HUES64 (cell line): ENCODE results near the gene KCTD10.
"Not testable (repeated sequence)": the region's sequence is repeated elsewhere in the genome, so short reads cannot be mapped to it uniquely, and the experiment has no call there.

ENCODE experiments used
- H3K27ac ChIP-seq: 2 replicates; pipeline ENCODE4 v1.7.0; 2013; ENCODE audit warnings: low read depth, low read length, inconsistent platforms
- H3K27me3 ChIP-seq: 2 replicates; pipeline ENCODE4 v1.6.1; 2013; ENCODE audit warnings: mild to moderate bottlenecking, low read length; ENCODE audit not compliant: insufficient read depth
- H3K36me3 ChIP-seq: 2 replicates; pipeline ENCODE4 v1.6.1; 2013; ENCODE audit warnings: mild to moderate bottlenecking, low read length; ENCODE audit not compliant: insufficient read depth
- H3K4me1 ChIP-seq: 2 replicates; pipeline ENCODE4 v1.6.1; 2013; ENCODE audit warnings: mild to moderate bottlenecking, low read length, moderate library complexity; ENCODE audit not compliant: insufficient read depth
- H3K4me3 ChIP-seq: 2 replicates; pipeline ENCODE4 v1.5.1; 2013; ENCODE audit warnings: mild to moderate bottlenecking, low read length, moderate library complexity
- H3K9ac ChIP-seq: 2 replicates; pipeline ENCODE4 v1.6.1; 2013; ENCODE audit warnings: mild to moderate bottlenecking, low read depth, low read length
- H3K9me3 ChIP-seq: 2 replicates; pipeline ENCODE4 v1.6.1; 2013; ENCODE audit warnings: low read depth, low read length; ENCODE audit not compliant: insufficient read depth
- WGBS: fragments of 150-250, 120-280 bp; methylation state at CpG from one replicate; pipeline ENCODE4 v1.1.7; 2013; ENCODE audit warnings: missing lambda C conversion rate; 5-methylcytosine and 5-hydroxymethylcytosine counted together

The KCTD10 gene

DNA sequence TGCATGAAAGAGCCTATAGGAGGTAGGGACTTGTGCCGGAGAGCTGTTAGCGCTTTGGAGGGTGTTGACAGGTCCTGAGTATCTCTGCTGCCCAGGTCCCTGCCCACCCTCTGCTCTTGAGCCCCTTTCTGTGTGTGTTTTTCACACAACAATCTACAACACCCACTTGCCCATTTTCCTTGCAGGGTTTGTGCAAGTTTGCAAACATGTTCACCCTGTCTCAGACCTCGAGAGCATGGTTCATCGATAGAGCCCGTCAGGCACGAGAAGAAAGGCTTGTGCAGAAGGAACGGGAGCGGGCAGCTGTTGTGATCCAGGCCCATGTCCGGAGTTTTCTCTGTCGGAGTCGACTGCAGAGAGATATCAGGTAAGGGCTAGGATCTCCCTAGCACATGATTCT is 6.2 kb upstream of the KCTD10 start:
- Histone ChIP-seq H3K36me3 (peaks cover 53% of the 10 kb centered on the region), H3K9me3 (no peaks in the 10 kb centered on the region), H3K27ac (no peak overlapping the region), H3K9ac (no peak overlapping the region), H3K27me3 (no peaks in the 10 kb centered on the region), H3K4me3 (no peak overlapping the region), H3K4me1 (no peaks in the 10 kb centered on the region)
- 92% methylated on average over 11 of the region's 11 CpGs for WGBS

DNA sequence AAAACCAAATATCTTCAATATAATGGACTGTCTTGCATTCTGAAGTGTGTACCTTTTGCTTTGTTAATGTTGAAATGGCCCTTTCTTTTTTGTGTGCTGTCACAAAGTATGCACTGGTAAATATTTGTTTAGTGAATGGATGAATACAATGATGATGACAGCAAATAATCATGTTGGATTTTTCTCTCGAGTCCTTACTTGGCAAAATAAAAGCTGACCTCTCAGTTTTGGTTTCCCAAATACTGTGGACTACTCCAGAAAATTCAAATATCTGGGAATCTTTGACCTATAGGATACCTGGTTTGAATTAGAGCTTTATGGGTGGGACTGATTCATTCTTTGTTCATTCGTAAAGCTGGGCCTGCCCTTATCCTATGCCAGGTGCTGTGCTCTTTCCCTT is 5.8 kb upstream of the KCTD10 start:
- Histone ChIP-seq H3K9me3 (no peaks in the 10 kb centered on the region), H3K27me3 (no peaks in the 10 kb centered on the region), H3K4me3 (no peak overlapping the region), H3K27ac (no peak overlapping the region), H3K4me1 (no peaks in the 10 kb centered on the region), H3K36me3 (peaks cover 49% of the 10 kb centered on the region), H3K9ac (no peak overlapping the region)
- 97% methylated on average over 2 of the region's 2 CpGs for WGBS

DNA sequence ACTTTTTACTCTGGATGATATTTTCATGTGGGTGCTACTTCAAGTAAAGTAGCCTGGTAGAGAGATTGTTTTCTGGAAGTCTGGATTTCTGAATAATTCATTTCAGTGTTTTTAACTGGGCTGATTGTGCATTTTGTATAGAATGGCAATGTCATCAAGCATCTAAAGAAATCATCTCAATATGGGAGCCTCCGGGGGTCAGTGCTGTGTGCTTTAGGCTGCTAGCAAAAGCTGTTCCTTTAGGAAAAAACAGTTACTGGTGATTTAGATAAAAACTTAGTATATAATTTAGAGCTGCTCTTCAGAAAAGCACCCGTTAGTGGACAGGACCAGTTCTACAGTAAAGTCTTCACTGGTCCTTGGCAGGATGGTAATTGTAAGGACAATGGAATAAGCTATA is 5.4 kb upstream of the KCTD10 start:
- Histone ChIP-seq H3K27me3 (no peaks in the 10 kb centered on the region), H3K9me3 (no peaks in the 10 kb centered on the region), H3K4me3 (no peak overlapping the region), H3K36me3 (peaks cover 45% of the 10 kb centered on the region), H3K9ac (no peak overlapping the region), H3K4me1 (no peaks in the 10 kb centered on the region), H3K27ac (no peak overlapping the region)
- 95% methylated on average over 2 of the region's 2 CpGs for WGBS

DNA sequence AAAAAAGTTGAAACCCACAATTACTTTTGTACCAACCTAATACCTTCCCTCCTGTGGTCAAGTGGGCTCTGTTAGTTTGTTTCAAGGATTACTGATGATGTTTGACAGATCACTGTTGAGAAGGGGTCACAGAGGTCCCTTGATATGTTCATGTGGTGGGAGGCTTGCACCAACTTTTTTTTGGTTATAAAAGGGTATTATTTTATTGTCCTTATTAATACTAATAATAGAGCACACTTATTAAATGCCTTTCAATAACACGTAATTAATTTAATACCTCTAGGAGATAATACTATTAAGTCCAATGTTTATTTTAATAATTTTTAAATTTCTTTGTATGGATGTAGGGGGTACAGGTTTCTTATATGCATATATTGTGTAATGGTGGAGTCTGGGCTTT is 4.8 kb upstream of the KCTD10 start:
- WGBS = no CpG with 5 or more reads among the region's 1 CpG
- Histone ChIP-seq H3K27ac (no peak overlapping the region), H3K4me1 (no peaks in the 10 kb centered on the region), H3K36me3 (peaks cover 38% of the 10 kb centered on the region), H3K27me3 (no peaks in the 10 kb centered on the region), H3K9me3 (no peaks in the 10 kb centered on the region), H3K9ac (no peak overlapping the region), H3K4me3 (no peak overlapping the region)

DNA sequence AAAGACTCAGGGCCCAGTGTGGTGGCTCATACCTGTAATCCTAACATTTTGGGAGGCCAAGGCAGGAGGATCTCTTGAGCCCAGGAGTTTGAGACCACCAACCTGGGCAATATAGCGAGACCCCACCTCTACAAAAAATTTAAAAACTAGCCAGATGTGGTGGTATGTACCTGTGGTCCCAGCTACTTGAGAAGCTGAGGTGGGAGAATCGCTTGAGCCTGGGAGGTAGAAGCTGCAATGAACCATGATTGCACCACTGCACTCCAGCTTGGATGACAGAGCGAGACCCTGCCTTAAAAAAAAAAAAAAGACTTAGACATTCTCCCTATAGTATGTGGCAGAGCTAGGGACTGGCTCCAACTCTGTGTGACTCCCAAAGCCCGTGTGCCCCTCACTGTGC is 3.3 kb upstream of the KCTD10 start:
- H3K9me3 ChIP-seq = no peaks in the 10 kb centered on the region
- no peaks in the 10 kb centered on the region for H3K27me3 ChIP-seq
- H3K9ac ChIP-seq = no peak overlapping the region
- H3K36me3 ChIP-seq = peaks cover 23% of the 10 kb centered on the region
- peaks cover 7% of the 10 kb centered on the region; the same call in 1 of the 2 replicates for H3K4me1 ChIP-seq
- H3K27ac ChIP-seq = no peak overlapping the region
- no peak overlapping the region for H3K4me3 ChIP-seq
- WGBS = 92% methylated on average over 4 of the region's 4 CpGs

DNA sequence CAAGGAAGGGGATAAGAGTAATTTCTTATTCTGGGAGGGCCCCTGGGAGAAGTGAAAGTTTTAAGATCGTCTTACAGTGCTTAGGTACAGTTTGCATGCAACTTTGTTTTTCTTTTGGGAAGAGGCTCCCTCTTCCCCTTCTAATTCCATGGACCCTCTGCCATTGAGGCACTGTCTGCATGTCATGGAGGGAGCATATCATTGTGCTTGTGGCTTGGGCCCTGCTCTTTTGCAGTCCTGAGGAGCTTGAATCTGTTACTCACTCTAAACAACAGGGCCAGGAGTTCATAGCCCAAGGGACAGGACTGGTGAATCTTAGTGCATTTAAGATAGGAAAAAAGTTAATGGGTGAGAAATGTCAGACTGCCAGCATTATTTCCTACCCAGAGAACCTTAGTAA is 2.7 kb upstream of the KCTD10 start:
- H3K4me3 ChIP-seq = no peak overlapping the region
- H3K27me3 ChIP-seq = no peaks in the 10 kb centered on the region
- H3K9ac ChIP-seq = no peak overlapping the region
- peaks cover 7% of the 10 kb centered on the region; the same call in 1 of the 2 replicates for H3K4me1 ChIP-seq
- WGBS = 86% methylated on average over 1 of the region's 1 CpG
- H3K36me3 ChIP-seq = peaks cover 17% of the 10 kb centered on the region
- H3K27ac ChIP-seq = no peak overlapping the region
- H3K9me3 ChIP-seq = no peaks in the 10 kb centered on the region

DNA sequence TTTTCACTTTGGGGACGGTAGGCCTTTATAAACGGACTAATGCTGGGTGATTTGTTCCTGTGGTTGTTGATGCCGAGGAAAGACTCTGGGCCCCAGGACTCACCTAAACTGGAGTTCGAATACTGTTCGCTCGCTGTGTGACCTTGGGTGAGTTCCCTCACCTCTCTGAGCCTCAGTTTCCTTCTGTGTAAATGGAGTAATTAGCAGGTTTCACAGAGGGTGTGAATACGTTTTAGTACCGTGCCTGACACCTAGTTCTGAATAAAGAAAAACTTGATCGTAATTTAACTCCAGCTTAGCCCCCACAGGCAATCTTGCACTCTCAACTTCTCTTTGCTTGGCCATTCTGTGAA is 839 bp upstream of the KCTD10 start:
- Histone ChIP-seq H3K27ac (no peak overlapping the region; the same call in 1 of the 2 replicates), H3K27me3 (no peaks in the 10 kb centered on the region)

DNA sequence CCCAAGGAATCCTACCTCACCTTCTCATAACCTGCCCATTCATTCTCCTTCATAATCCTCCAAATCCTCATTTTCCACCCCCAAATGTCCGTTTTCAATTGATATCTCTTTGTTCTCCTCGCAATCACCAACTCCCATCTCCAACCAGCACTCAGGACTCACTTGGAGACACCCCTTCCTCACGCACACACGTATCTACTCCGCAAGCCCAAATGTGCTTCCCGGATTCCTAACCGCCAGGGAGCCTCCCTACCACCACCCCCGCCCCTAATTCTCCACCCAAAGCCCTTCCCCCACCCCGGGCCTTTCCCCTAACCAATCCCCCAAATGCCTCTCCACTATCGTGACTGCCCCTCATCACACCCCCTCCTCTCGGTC is 304 bp downstream of the KCTD10 start:
- H3K9ac ChIP-seq = peak overlapping the region; percentile 96
- H3K27me3 ChIP-seq = no peaks in the 10 kb centered on the region
- H3K36me3 ChIP-seq = peaks cover 11% of the 10 kb centered on the region
- peaks cover 7% of the 10 kb centered on the region; the same call in 1 of the 2 replicates for H3K4me1 ChIP-seq
- WGBS = 0% methylated on average over 11 of the region's 11 CpGs
- H3K9me3 ChIP-seq = no peaks in the 10 kb centered on the region
- peak overlapping the region; percentile 98; the same call in 1 of the 2 replicates for H3K27ac ChIP-seq
- peak overlapping the region; percentile 93 for H3K4me3 ChIP-seq

More for the DNA sequence above, 839 bp upstream of the KCTD10 start:
- Histone ChIP-seq H3K36me3 (peaks cover 5% of the 10 kb centered on the region), H3K4me3 (peak overlapping the region; percentile 93), H3K9me3 (no peaks in the 10 kb centered on the region), H3K9ac (peak overlapping the region; percentile 96), H3K4me1 (peaks cover 7% of the 10 kb centered on the region; the same call in 1 of the 2 replicates)
- WGBS = 13% methylated on average over 9 of the region's 9 CpGs

DNA sequence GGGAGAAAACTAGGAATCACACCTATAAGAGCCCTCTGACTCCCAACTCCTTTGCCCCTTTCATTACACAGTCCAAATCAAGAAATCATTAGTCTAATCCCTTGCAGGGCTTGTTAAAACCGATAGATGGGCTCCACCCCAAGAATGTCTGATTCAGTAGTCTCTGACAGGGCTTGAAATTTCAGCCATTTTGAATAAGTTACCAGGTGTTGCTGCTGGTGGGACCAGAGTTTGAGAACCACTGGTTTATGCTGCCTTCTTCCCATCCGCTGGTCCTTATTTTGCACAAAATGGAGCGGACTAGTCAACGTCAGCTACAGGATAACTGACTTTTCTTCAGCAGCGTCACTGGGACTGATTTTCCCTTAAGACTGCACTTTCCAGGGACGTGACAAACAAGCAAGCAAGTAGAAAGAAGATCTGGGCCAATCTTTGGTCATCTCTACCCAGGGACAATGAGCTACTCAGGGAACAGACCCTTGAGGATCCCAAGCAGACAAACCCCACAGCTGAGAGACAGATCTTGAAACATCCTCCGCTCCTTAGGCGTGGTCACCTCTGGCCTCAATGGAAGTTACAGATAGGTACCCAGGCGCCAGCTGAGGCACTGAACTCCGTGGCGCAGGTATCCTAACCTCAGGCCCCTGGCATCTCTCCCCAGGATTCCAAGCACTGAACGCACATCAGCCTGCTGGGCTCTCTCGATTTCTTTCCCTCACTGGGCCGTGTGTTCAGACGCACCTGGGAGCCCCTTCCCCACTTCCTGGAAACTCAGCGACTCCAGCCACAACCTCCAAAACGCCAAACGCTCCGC is 900 bp downstream of the KCTD10 start:
- Histone ChIP-seq H3K9me3 (no peaks in the 10 kb centered on the region), H3K4me1 (peaks cover 7% of the 10 kb centered on the region; the same call in 1 of the 2 replicates), H3K27me3 (no peaks in the 10 kb centered on the region), H3K4me3 (peak overlapping the region; percentile 93), H3K36me3 (peaks cover 14% of the 10 kb centered on the region), H3K9ac (peak overlapping the region; percentile 96), H3K27ac (peak overlapping the region; percentile 98; the same call in 1 of the 2 replicates)
- WGBS = 17% methylated on average over 19 of the region's 19 CpGs

DNA sequence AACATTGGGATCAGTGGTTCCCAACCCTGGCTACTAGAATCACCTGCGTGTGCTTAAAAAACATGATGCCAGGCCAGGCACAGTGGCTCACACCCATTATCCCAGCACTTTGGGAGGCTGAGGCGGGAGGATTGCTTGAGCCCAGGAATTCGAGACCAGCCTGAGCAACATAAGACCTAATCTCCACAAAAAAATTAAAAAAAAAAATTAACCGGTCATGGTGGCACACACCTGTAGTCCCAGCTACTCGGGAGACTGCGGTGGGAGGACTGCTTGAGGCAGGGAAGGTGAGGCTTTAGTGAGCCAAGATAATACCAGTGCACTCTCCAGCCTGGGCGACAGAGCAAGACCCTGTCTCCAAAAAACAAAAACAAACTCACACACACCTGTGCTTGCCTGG is 2.0 kb downstream of the KCTD10 start:
- no peaks in the 10 kb centered on the region for H3K9me3 ChIP-seq
- H3K27ac ChIP-seq = no peak overlapping the region
- 93% methylated on average over 7 of the region's 7 CpGs for WGBS
- H3K9ac ChIP-seq = no peak overlapping the region
- H3K27me3 ChIP-seq = no peaks in the 10 kb centered on the region
- H3K4me1 ChIP-seq = peaks cover 7% of the 10 kb centered on the region; the same call in 1 of the 2 replicates
- peaks cover 24% of the 10 kb centered on the region for H3K36me3 ChIP-seq
- no peak overlapping the region for H3K4me3 ChIP-seq

DNA sequence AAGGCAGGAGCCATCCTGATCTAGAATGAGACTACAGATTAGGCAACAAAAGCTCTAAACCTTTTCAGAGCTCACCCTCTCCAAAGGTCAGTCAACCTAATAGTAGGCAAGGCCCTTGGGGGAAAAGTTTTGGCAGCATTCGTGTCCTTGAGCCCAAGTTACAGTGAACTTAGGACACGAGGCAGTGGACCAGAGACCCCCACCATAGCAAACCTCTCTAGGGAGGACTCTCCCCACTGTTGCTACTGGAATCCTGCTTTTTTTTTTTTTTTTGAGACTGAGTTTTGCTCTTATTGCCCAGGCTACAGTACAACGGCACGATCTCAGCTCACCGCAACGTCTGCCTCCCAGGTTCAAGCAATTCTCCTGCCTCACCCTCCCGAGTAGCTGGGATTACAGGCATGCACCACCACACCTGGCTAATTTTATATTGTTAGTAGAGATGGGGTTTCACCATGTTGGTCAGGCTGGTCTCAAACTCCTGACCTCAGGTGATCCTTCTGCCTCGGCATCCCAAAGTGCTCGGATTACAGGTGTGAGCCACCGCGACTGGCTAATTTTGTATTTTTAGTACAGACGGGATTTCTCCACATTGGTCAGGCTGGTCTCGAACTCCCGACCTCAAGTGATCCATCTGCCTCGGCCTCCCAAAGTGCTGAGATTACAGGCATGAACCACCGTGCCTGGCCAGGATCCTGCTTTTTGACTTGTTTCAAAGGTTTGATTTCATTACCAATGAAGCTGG is 3.4 kb downstream of the KCTD10 start:
- WGBS = 94% methylated on average over 16 of the region's 16 CpGs
- not testable (repeated sequence) for H3K9ac ChIP-seq, H3K27ac ChIP-seq, H3K4me3 ChIP-seq, H3K4me1 ChIP-seq, H3K27me3 ChIP-seq, H3K9me3 ChIP-seq
- H3K36me3 ChIP-seq = peaks cover 38% of the 10 kb centered on the region
